SK-N-SH treated with all-trans-retinoic acid at 6 μM for 48 hours (cell line): ENCODE data around the gene NRGN.

ENCODE experiments used
- ARNTL ChIP-seq: fragments of 450-650 bp; formaldehyde crosslinking; IDR thresholded peaks from 2 replicates; pipeline ENCODE4 v1.5.0; 2020; ENCODE audit warnings: low read depth, mild to moderate bottlenecking, moderate library complexity, borderline replicate concordance
- BACH2 ChIP-seq: fragments of 250-450 bp; sonication (Bioruptor Pico); IDR thresholded peaks from 2 replicates; pipeline ENCODE4 v1.9.0; 2021; ENCODE audit warnings: mild to moderate bottlenecking, borderline replicate concordance
- RARB ChIP-seq: fragments of 250-450 bp; sonication (Bioruptor Pico); IDR thresholded peaks from 2 replicates; pipeline ENCODE4 v1.8.0; 2021; ENCODE audit warnings: mild to moderate bottlenecking, moderate library complexity
- TOX ChIP-seq: fragments of 250-450 bp; sonication (Bioruptor Pico); IDR thresholded peaks from 2 replicates; pipeline ENCODE4 v1.8.0; 2021; ENCODE audit warnings: mild to moderate bottlenecking, moderate library complexity, borderline replicate concordance
- ZC3H10 ChIP-seq: fragments of 250-450 bp; sonication (Bioruptor Pico); IDR thresholded peaks from 2 replicates; pipeline ENCODE4 v1.5.1; 2021; ENCODE audit warnings: mild to moderate bottlenecking, moderate library complexity
- ZFP30 ChIP-seq: fragments of 450-650 bp; formaldehyde crosslinking; IDR thresholded peaks from 2 replicates; pipeline ENCODE4 v1.5.0; 2022; ENCODE audit warnings: mild to moderate bottlenecking, moderate library complexity
- ZNF565 ChIP-seq: fragments of 450-650 bp; formaldehyde crosslinking; conservative IDR thresholded peaks from 2 replicates; pipeline ENCODE4 v1.5.0; 2020; ENCODE audit warnings: low read depth, mild to moderate bottlenecking, moderate library complexity
- TF ChIP-seq, protein P1 (sequence below): fragments of 250-450 bp; sonication (Bioruptor Pico); IDR thresholded peaks from 2 replicates; pipeline ENCODE4 v1.5.1; 2020; ENCODE audit warnings: low read depth, mild to moderate bottlenecking, moderate library complexity
- TF ChIP-seq, protein P2 (sequence below): fragments of 250-450 bp; sonication (Bioruptor Pico); IDR thresholded peaks from 2 replicates; pipeline ENCODE4 v1.8.0; 2020; ENCODE audit warnings: mild to moderate bottlenecking, moderate library complexity, borderline replicate concordance

DNA sequence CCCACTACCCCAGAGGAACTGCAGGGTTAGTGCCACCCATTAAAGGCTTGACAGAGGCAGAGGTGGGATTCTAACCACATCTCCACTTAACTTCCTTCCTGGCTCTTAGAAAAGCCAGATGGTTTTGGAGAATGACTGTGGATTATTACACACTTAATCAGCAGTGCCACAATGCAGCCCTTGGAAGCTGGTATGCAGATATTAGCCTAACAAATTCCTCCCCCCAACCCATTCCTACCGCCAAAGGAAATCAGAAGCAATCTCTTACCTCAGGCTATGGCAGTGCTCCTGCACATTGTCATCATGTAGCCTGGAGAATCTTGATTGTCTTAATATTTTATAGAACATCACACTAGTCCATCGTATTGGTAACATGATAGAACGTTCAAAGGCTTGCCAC lies 23.2 kb upstream of the NRGN start:
- TF ChIP-seq ZC3H10 (CRISPR knock-in tag) = no peak
- TF ChIP-seq ZFP30 (CRISPR knock-in tag) = no peak
- TF ChIP-seq RARB (CRISPR knock-in tag) = no peak
- TF ChIP-seq ARNTL (CRISPR knock-in tag) = no peak
- no peak for TF ChIP-seq TOX
- TF ChIP-seq, protein P1, sequence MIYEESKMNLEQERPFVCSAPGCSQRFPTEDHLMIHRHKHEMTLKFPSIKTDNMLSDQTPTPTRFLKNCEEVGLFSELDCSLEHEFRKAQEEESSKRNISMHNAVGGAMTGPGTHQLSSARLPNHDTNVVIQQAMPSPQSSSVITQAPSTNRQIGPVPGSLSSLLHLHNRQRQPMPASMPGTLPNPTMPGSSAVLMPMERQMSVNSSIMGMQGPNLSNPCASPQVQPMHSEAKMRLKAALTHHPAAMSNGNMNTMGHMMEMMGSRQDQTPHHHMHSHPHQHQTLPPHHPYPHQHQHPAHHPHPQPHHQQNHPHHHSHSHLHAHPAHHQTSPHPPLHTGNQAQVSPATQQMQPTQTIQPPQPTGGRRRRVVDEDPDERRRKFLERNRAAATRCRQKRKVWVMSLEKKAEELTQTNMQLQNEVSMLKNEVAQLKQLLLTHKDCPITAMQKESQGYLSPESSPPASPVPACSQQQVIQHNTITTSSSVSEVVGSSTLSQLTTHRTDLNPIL = no peak
- TF ChIP-seq, protein P2, sequence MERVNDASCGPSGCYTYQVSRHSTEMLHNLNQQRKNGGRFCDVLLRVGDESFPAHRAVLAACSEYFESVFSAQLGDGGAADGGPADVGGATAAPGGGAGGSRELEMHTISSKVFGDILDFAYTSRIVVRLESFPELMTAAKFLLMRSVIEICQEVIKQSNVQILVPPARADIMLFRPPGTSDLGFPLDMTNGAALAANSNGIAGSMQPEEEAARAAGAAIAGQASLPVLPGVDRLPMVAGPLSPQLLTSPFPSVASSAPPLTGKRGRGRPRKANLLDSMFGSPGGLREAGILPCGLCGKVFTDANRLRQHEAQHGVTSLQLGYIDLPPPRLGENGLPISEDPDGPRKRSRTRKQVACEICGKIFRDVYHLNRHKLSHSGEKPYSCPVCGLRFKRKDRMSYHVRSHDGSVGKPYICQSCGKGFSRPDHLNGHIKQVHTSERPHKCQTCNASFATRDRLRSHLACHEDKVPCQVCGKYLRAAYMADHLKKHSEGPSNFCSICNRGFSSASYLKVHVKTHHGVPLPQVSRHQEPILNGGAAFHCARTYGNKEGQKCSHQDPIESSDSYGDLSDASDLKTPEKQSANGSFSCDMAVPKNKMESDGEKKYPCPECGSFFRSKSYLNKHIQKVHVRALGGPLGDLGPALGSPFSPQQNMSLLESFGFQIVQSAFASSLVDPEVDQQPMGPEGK (CRISPR knock-in tag) = no peak
- no peak for TF ChIP-seq BACH2 (CRISPR knock-in tag)
- no peak for TF ChIP-seq ZNF565
